ENCODE measurements around the gene CFAP74.

Gene CFAP74

GRCh38 chr1:2019172-2019543 lies 15.6 kb upstream of the CFAP74 start, which contains the start of gene GABRD (continued):
- TF ChIP-seq ZBTB49 (tag by site-specific recombination; IDR thresholded peaks at IDR 0.05; ENCODE audit: low read depth) (no peak), ZNF223 (tag by site-specific recombination; IDR thresholded peaks at IDR 0.05) (no peak), ZNF26 (tag by site-specific recombination; IDR thresholded peaks at IDR 0.05) (no peak), ZBTB44 (tag by site-specific recombination; IDR thresholded peaks at IDR 0.05) (no peak), ZNF621 (tag by site-specific recombination; IDR thresholded peaks at IDR 0.05) (no peak)

GRCh38 chr1:2018217-2019171 lies 14.9 kb upstream of the CFAP74 start:
- ChIA-PET POLR2A (interaction anchor here (0.7 kb wide), 1 partner anchor 11 kb away, joined by 4 read pairs; no protein-coding TSS in a partner anchor), CTCF (interaction anchor here (0.6 to 2.1 kb wide), 4 partner anchors 13 to 156 kb away, joined by 3 to 7 read pairs (median 4); no protein-coding TSS in a partner anchor)
- Histone ChIP-seq H3K4me1 (ENCODE audit: control insufficient read depth, insufficient read depth, low read length) (no peaks in the 10 kb centered on the region), H3K36me3 (ENCODE audit: control insufficient read depth in 2 of 2, insufficient read depth in 1 of 2, low read length in 2 of 2) (no peaks in the 10 kb centered on the region), H3K9me3 (ENCODE audit: control insufficient read depth, insufficient read depth, low read depth, low read length) (no peaks in the 10 kb centered on the region), H3K27ac (ENCODE audit: extremely low read depth, low read depth, low read length) (no peak overlapping the region), H3K4me3 (ENCODE audit: low read depth, low read length) (no peak overlapping the region)
- TF ChIP-seq GLIS2 (tag by site-specific recombination; IDR thresholded peaks at IDR 0.05) (peak; percentile 44; the same call in 1 of the 2 replicates), ZBTB6 (tag by site-specific recombination; IDR thresholded peaks at IDR 0.05) (no peak), ZNF600 (tag by site-specific recombination; IDR thresholded peaks at IDR 0.05) (peak; percentile 92)

- no peak for TF ChIP-seq MZF1 (tag by site-specific recombination; IDR thresholded peaks at IDR 0.05; ENCODE audit: borderline replicate concordance)
- no peak for TF ChIP-seq ZFP37 (tag by site-specific recombination; IDR thresholded peaks at IDR 0.05)
- TF ChIP-seq ZNF701 (tag by site-specific recombination; IDR thresholded peaks at IDR 0.05): no peak
- no peak for TF ChIP-seq ZNF266 (tag by site-specific recombination; IDR thresholded peaks at IDR 0.05; ENCODE audit: low read depth)
- TF ChIP-seq GLI4 (tag by site-specific recombination; IDR thresholded peaks at IDR 0.05): no peak
- no peak for TF ChIP-seq ZNF514 (tag by site-specific recombination; IDR thresholded peaks at IDR 0.05)
- Histone ChIP-seq H3K4me1 (ENCODE audit: control insufficient read depth, insufficient read depth, low read length) (no peaks in the 10 kb centered on the region), H3K36me3 (ENCODE audit: control insufficient read depth in 2 of 2, insufficient read depth in 1 of 2, low read length in 2 of 2) (no peaks in the 10 kb centered on the region), H3K27ac (ENCODE audit: extremely low read depth, low read depth, low read length) (no peak overlapping the region), H3K9me3 (ENCODE audit: control insufficient read depth, insufficient read depth, low read depth, low read length) (no peaks in the 10 kb centered on the region), H3K4me3 (ENCODE audit: low read depth, low read length) (no peak overlapping the region)
- ChIA-PET CTCF (interaction anchor here (1.8 kb wide), 1 partner anchor 29 kb away, joined by 10 read pairs; no protein-coding TSS in a partner anchor), POLR2A (no interaction called here)
Observed at GRCh38 chr1:2016123-2016522, 12.5 kb upstream of the CFAP74 start.
